GDM1 (cell line): ENCODE measurements around the gene XDH.

Source experiments
- DNase-seq: peaks from one replicate; lab custom pipeline; 2025; lab: John Stamatoyannopoulos, UW

Gene XDH

DNA sequence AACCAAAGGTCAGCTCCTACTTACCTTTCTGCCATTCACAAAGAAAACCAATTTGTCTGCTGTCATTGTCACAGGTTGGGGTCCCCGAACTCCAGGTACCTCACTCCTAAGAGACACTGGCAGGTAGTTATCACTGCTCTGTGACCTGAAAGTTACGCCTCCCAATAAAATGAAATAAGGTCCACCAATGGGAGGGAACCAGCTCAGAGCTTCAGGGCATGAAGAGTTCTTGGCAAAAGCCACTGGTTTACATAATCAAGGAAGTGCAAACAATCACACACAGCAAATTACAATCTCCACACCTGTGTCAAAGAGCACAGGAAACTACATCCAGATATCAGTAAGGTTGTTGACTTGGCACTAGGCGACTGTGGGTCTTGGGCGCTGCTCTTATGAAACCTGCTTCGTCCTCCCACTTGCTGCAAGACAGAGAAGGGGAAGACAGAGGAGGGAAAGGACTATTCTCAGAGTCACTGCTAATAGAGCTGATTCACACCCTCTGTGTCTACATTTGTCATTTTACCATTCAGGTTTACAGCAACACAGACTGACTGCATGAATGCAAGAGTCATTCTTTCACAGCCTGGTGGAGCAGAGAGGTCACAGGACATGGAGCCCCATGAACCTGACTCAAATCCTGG is at the start of gene XDH:
Gene XDH, minus strand, starts transcription at position 142 of the 641 bp plus-strand sequence. Its CDS starts 76 bp downstream, at position 66.
- DNase-seq: no peak

DNA sequence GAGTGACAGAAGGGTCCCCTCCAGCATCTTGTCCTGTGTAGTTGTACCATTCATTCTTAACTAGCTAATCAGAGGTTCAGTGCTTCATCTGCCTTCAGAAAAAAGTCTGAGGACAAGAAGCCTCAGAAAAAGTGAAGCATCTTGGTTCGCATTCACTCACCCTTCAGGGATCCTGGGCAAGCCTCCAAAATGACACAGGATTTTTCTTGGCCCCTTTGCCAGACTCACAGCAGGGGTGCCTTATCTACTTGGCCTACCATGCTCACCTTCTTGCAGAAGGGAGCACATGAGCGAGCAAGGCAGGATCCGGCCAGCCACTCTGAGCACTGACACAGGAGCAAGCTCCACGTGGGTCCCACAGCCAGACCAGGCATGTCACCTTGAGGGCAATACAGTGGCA is 43.1 kb upstream of the XDH start:
- DNase-seq: no peak

DNA sequence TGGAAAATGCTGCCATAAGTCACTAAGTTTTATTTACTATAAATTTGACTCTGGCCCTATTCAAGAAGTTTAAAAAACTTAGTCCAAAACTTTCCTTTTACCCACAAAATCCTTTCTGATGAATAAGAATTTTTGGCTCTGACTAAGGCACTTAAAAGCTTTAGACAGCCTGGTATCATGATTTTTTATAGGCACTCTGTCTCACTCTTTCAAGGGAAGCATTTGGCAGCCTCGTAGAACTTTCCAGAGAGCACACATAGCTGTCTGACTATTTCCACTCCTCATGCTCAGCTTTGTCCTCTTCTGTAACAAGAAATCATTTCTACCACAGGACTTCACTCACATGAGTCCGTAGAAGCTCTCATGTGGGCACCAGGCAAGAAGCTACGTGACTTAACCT is 32.3 kb upstream of the XDH start:
- DNase-seq: no peak

DNA sequence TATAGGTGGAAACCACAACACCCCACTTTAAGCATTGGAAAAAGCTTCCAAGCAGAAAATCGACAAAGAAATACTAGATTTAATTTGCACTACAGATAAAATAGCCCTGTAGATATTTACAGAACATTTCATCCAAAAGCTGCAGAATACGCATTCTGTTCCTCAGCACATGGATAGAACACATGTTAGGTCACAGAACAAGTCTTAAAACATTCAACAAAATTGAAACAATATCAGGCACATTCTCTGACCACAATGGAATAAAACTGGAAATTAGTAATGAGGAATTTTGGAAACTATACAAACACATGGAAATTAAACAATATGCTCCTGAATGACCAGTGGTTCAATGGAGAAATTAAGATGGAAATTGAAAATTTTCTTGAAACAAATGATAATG is 27.8 kb upstream of the XDH start:
- no peak for DNase-seq

DNA sequence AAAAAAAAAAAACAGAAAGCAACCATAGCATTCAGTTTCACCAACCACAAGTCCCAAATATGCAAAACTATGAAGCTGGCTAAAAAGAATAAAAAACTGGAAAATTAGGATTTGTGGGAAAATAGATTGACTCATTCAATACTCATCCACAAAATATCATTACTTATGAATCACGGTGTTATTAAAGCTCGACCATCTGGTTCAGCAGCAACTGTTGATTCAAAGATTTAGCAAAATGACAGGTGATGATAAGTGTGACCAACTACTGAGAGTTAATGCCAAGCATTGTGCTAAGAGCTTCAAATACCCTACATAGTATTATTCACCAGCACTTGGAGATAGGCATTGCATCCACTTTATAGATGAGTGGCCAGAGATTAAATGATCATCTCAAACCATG is 26.2 kb upstream of the XDH start:
- no peak for DNase-seq

DNA sequence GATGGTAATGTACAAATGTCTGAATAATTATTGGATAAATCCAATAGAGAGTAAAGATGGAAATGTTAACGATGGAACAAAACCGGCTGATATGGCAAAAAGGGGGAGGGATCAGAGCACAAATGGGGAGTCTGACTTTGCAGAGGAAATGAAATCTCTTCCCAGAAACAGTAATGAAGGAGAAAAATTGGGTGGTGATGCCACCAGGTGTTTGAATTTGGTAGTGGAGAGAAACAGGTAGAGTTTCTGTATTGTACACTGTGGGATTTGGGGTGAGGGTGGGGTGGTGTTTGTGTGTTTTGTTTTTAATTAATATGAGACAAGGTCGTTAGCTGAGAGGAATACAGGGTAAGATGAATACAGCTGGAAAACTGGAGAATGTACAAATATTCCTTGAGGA is 20.4 kb upstream of the XDH start:
- no peak for DNase-seq

DNA sequence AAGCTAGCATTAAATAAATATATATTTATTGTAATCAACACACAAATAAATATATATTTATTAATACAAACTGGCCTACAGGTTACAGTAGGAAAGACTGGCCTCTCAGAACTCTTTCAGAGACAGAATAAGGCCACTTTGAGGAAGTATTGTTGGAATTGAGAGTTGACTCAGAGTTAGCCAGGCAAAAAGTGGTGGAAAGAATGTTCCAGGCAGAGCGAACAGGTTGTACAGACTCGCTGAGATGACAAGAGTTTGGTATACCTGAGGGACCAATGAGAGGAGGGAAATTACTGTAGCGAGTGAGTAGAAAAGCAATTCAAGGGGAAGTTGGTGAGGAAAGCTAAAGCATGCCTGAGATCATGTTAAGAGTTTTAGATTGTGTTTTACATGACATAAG is 19.0 kb upstream of the XDH start:
- no peak for DNase-seq

DNA sequence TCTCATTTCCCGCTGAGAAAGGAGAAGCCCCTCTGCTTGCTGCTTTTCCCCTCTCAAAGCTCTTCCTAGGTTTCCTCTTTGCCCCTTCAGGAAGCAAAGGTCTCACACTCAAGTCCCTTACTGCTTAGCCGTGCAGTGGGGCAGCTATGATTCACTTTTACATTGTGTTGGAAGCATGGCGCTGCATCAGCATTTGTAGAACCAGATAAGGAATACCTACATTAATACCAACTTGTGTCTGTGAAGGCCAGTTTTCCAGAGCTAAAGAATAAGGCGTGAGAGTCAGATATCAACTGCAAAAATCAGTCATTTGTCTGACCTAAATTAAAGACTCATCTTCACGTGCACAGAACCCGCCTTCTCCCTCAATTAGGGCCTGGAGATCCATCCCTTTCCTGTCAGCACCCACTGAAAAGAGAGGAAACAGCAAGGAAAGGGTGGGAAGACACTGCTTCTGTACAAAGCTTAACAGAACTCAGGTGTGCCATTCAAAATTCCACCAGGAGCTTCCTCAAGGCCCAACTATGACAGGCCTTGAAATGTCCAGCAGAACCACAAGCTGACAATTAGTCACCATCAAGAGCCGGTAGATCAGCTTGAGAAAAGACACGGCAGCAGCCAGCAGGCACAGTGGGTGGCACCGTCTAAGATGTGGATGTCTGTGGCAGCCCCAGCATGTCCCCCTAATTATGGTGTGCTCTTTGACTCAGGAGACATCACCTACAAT is 16.1 kb upstream of the XDH start:
- no peak for DNase-seq

DNA sequence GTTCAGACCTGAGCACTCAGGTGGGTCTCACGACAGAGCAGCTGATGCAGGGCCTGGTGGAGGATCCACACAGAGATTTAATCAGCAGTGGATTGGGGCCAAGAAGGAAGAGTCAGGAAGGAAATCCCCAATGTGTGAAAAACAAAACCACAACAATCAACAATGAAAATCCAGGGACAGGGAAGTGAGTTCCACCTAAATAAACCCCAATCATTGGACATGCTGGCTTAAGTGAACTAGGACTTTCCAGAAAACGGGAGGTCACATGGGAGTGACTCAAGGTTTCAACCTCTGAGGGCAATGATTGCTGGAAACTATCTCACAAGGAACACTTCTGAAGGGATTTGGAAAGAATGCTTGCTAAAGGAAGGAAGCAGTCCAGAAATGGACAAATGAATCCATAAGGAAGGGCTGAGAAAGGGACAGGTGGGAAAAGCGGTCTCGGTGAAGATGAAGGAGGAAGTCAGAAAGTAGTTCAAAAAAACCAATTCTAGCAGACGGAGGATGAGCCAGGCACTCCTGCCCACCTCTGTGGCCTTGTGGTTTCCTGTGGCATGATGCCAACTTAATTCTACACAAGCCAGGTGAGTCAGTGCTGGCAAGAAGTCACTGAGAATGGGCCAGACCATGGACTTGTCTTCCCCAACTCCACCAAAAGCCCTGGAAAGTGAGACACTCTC is 15.4 kb upstream of the XDH start:
- DNase-seq: no peak

DNA sequence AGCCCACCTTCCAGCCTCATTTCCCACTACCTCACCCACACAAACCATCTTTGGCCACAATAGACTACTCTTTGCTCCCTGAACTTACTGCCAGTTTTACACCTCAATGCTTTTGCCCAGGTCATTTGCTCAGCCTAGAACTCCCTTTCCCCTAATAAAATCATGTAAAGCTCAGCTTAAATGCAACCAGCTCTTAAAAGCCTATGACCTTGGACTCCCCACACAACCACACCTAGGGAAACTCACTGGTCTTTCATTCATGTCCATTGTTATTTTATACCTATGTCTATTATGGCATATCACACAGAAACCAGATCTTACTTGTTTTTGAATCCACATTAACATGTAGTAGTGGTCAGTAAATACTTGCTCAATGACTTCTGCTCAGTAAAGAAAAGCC is 14.5 kb upstream of the XDH start:
- no peak for DNase-seq

DNA sequence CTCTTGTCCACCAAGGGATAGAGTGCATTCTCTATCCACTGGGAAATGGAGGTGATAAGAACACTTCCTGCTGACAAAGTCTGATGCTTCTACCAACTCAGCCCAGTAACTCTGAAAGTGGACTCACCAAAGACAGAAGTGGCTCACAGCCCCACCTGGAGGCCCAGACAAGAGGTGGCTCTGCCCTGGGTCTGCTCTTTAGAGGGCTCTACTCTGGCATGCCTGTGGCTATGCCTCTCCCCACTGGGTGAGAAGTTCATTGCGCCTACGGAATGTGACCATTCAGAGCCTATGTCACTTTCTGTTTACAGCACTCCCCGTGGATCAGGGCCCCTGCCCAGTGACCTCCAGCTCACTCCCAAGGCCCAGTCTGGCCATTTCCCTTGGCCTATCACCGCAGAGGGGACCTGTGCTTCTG is 13.5 kb upstream of the XDH start:
- no peak for DNase-seq

DNA sequence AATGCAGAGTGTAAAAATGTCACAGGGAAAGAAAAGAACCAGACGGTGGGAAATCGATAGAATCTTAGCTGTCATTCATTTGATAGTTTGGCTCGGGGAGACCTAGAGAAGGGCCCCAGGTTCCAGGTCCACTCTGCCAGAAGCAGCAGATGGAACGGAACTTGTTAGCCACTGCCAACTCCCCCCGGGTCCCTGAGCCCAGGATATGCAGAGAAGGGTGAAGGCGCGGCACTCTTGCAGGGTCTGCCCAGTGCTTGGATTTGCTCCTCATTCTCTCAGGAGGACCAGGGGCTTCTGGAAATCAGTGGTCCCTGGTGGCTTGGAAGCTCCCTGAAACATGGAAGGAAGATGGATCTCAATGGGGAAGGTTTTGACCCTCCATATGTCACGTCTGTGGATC is 11.6 kb upstream of the XDH start:
- DNase-seq: no peak

DNA sequence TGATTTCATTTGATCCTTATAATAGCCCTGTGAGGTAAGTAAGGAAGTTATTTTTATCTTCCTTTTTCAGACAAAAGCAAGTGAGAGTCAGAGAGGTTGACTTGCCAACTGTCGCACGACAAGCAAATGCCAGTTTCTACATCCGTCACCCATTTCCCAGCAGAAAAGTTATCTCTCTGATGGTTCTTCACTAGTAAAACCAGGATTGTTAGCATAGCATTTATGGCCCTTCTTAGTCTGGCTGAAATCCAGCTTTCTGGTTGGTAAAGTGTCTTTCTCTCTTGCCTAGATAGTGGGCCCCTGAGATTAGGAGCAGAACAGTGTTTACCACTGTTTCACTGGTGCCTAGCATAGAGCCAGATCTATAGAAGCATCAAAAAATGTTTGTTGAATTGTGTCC is 7.1 kb upstream of the XDH start:
- DNase-seq: no peak

DNA sequence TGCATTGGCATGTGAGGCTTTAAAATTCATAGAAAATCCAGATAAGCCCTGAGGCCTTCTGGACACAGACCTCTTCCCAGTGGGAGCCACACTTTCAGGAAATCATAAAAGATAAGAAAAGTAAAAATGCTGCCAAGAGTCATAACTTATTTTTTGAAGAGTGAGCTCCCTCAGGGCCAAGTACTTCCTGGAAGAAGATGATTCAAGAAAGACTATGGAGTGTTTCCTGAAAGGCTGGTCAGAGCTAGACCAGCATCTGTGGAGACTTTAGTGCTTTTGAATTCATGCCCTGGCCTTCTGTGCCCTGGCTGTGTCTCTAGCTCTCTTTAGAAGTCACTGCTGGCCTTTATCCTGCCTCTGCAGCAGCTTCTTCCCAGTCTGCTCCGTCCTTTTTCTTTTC is 6.4 kb upstream of the XDH start:
- no peak for DNase-seq

DNA sequence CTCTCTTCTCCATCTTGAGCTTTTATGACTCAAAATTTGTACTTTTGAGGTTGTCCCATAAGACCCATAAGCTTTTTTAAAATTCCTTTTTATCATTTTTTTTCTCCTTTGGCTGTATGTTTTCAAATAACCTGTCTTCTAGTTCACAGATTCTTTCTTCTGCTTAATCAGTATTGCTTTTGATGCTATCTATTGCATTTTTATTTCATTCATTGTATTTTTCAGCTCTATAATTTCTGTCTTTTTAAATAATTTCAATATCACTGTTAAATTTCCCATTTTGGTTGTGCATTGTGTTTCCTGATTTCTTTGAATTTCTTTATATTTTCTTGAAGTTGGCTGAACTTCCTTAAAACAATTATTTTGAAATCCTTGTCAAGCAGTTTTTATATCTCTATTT is 4.8 kb upstream of the XDH start:
- no peak for DNase-seq

DNA sequence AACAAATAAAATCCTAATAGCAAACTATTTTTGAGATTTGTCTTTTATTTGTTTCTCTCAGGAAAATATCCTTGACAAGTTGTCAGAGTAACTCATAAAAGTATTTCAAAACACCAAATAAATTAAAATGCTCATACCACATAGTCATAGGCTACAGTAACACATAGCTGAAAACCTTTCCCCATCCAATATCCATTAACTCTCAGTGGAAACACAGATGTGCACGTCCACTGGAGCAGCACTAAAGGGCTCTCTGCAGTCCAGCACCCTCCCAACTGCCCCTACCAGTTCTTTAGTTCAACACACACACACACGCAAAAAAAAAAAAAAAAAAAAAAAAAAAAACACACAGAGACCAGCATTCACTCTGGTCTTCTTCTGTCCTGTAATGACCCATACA is 879 bp upstream of the XDH start:
- DNase-seq: no peak

DNA sequence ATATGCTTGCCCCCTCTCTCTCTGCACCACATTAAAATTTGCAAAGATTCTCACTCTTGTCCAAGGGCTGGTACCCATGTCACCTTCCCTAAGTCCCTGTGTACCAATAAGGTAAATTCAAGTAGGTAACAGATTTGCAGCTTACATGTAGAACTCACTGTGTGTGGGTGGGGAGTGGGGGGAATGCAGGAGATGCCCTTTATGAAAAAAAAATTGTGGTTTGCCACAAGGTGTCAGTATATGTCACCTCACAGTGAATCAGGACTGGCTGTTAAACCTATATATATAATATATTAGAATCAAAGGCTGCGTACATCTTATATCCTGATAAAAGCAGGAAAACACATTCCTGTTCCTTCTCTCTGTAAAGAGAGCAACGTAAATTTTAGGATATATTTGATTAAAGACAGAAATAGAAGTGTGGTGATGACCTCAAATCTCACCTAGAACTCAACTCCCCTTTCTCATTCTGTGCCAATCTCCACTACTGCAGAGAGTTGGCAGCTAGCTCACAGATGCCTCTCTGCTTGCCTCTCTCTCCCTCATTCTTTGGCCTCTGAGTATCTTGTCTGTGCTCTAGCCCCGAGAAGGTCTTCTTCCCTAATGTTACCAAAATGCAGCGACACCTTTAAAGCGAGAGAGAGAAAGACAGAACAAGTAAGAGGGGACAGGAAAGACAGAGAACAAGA is 536 bp downstream of the XDH start:
- no peak for DNase-seq

DNA sequence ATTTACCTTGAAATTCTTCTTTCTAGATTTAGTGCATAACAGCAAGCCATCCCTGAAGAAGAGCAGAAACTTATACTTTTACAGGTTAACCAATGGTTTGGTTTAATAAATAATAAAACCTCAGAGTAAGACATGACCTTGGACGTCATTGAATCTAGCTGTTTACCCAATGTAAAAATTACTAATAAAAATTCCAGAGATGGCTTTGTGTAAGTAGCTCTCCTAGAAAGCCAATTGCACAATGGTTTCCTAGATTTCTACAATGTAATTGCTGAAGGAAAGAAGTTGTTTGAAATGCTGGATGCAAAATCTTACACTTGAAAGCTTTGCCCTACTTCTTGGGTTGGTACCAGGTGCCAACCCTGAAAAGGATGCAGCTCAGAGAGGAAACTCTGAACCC is 1.5 kb downstream of the XDH start:
- DNase-seq: no peak

DNA sequence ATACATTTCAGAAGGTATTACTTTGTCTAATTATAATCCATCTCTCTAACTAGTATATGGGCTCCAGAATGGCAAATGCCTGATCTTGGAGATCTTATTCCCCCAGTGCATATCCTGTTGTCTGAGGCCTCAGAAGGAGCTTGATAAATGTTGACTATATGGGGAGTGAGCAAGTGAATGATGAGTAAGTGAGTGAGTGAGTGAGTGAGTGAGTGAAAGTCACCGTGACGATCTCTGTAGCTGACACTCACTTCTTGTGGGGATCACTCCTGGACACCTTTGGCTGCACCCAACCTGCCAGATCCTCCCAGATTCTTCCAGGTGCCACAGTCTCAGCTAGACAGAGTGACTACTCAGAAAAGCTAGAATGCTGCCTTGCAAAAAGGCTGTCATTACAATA is 2.8 kb downstream of the XDH start:
- DNase-seq: no peak

DNA sequence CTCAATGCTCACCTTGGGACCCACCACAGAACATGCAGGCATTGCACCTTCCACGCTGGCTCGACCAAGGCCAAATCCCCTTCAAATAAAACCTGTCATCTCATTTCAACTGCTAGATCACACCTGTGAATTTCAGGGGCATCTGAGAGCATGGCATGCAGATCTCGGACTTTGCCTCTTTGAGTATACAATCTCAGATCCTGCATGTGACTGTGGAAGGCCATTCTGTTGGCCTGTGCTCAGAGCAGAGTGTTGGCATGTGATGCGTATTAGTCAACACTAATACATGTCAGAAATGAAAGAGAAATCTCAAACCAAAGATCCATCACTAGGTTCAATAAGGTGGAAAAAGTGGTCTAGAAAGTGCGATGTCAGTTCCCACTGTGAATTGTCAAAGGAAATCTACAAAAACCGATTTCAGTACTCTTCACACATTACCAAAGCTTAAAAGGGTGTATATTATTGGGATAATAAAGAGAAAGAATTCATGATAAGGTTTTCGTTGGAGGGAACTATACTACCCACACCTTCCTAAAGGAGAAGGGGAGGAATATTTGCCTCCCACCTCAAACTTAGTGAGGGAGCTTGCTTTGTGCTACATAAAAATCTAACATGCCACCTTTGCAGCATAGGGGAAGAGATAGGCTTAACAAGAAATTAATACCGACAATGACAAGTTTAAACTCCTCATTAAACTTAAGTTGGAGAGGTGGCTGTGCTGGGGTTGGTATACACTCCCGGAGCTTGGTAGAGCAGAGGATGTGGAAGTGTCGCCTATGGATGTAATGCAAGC is 7.8 kb downstream of the XDH start:
- DNase-seq: no peak

DNA sequence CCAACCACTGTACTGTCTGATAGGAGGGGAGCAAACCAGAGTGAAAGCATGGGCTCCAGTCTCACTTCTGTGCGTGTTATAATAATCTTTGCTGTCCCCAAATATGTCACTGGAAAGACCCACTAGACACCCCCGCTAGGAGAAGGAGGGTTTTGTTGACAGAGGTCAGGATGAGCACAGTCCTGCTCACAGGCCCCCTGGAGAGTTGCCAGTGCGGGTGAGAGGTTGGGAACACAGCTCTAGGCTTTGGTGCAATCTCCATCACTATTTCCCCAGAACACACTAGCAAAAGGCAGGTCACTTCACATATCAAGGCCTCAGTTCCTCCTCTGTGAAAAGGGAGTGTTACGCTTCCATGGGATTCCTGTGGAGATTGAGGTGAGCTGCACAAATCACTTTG is 9.7 kb downstream of the XDH start:
- no peak for DNase-seq

DNA sequence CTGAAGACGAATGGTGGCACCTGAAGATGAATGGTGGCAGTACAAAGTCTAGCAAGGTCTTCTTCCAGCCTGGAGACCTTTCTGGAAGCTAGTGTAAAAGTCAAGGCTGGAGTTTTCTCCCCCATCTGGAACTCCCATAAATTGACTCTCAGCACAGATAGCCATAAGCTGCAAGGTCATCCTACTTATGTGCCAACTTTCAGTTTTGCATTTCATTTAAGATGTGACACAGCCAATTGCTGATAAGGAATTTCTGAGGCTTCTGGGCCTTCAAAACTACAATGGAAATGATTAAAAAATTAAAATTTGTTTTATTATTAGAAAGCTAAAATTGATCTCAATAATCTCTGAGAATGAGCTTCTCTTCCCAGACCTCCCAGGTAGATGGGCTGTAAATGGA is 10.2 kb downstream of the XDH start:
- no peak for DNase-seq
